AG09319 (cell line): ENCODE results near the gene ADCYAP1.

Experiments
- DNase-seq: peaks from one replicate; pipeline ENCODE4 v3.0.0-alpha.2; 2010; ENCODE audit warnings: low read depth; ENCODE audit errors: extremely low read depth
- TF ChIP-seq, protein P1 (sequence below): IDR thresholded peaks from 2 replicates; pipeline ENCODE4 v1.5.1; 2011; ENCODE audit warnings: low read depth, mild to moderate bottlenecking, inconsistent platforms, low read length, moderate library complexity

ADCYAP1 gene

DNA sequence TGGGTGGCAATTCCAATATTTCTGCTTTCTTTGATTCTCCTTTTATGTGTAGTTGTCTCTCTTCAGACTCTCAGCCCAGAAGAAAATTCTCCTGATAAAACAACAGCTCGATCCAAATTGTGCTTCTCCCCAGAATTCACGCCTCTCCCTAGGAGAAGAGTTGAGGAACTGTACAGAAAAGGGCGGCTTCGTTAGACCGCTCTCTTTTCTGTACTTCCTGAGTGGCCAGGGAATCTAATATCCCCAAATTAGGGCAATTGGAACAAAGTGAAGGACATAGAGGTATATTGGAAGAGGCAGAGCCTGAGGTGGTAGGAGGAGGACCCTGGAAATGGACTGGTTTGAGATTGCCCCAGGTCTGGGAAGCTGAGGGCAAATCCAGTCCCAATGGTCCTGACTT lies 5.6 kb downstream of the ADCYAP1 start:
- TF ChIP-seq, protein P1, sequence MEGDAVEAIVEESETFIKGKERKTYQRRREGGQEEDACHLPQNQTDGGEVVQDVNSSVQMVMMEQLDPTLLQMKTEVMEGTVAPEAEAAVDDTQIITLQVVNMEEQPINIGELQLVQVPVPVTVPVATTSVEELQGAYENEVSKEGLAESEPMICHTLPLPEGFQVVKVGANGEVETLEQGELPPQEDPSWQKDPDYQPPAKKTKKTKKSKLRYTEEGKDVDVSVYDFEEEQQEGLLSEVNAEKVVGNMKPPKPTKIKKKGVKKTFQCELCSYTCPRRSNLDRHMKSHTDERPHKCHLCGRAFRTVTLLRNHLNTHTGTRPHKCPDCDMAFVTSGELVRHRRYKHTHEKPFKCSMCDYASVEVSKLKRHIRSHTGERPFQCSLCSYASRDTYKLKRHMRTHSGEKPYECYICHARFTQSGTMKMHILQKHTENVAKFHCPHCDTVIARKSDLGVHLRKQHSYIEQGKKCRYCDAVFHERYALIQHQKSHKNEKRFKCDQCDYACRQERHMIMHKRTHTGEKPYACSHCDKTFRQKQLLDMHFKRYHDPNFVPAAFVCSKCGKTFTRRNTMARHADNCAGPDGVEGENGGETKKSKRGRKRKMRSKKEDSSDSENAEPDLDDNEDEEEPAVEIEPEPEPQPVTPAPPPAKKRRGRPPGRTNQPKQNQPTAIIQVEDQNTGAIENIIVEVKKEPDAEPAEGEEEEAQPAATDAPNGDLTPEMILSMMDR = no peak
- no peak for DNase-seq

DNA sequence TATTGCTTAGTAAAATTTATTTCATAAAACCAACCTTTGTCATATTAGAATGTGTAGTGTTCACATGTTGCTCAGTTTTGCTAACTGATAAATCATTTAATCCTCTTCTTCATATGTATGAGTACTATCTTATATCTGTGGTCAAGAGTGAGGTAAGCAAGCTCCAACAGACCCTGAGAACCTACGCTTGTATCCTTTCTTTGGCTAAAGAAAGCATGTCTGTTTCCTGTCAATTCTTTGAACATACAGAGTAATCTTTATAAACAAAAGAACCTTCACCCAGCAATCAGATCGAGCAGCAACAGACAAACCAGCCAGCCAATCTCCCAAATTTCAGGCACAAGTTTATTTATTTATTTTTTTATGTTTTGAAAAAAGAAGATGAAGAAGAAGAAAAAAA lies 6.4 kb downstream of the ADCYAP1 start:
- no peak for DNase-seq
- TF ChIP-seq, protein P1 = no peak

DNA sequence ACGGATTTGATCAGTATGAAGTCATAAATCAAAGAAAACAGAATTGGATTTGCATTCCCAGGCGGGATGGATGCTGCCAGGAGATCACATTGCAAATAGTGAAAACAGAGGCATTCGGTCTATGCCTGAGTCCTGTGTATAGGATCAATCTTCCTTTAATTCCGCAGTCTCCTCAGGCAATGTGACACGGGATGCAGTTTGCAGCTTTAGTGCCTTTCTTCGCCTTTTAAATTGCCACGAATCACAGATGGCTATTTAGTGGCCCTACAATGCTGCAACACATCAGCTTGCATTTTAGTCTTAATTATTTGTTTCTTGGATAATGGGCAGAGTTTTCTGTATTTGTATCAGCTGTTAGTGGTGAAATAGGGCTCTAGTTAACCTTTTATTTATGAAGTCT lies 6.8 kb downstream of the ADCYAP1 start:
- no peak for DNase-seq
- TF ChIP-seq, protein P1 = no peak

DNA sequence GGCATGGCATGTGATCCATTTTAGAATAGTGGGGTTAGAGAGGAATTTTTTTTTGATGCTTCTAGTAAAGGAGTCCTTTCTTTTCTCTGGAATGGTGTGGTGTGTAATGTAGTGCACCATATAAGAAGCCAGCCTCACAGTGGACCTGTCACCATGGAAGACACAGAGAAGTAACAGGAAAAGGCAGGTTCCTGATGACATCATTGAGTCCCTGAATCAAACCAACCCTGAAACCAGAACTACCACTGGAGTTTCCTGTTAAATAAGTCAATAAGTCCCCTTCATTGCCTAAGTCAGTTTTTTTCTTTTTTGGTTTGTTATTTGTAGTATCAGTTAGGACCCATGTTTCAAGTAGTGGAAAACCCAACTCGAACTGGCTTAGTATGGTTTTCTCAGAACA lies 11.9 kb downstream of the ADCYAP1 start:
- no peak for DNase-seq
- TF ChIP-seq, protein P1 = no peak

DNA sequence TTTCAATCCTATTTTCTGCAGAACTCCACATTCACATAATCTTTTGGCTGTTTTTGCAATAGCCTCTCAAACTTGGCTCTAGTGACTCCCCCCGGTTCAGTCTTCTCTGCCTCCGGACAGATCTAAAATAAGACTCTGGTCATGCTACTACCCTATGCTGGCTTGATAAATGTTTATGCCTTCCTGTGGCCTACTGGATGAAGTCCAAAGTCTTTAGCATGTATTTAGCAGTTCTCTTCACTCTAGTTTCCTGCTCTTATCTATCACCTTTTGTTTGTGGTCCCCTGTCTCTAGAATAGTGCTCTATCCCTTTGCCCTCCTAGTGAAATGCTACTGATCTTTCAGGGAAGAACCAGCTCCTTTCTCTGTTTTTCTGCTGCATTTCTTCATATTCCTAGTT lies 14.4 kb downstream of the ADCYAP1 start:
- no peak for DNase-seq
- TF ChIP-seq, protein P1 = no peak

DNA sequence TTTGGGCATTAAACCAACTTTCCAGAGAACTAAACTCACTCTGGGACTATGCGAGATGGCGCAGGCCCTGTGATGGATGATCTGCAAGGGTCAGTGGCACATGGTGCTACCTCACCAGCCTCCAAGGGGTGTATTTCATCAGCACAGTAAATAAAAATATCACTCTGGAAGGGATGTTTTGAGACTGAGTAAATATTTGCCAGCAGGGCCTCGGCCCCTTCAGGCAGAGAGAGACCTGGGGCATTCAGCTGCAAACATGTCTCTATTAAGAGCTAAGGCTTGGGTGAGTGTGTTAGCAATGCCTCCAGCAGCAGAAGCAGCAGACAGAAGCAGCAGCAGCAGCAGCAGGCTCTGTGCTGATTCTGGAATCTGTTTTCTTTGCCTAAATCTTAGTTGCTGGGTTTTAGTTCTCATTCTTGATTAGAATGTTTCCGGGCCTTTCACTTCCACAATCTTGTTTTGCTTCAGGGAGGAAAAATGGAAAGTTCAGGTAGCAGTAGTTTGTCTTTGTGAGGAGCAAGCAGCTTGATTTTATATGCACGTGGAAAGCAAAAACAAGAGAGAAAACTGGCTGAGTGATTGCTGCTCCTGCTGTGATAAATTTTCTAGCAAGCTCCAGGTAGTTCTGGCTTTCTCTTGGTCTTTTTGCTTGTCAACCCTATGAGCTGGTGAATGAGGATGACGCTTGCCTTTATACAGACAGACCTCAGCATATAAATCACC lies 18.6 kb downstream of the ADCYAP1 start:
- no peak for DNase-seq
- TF ChIP-seq, protein P1 = no peak

DNA sequence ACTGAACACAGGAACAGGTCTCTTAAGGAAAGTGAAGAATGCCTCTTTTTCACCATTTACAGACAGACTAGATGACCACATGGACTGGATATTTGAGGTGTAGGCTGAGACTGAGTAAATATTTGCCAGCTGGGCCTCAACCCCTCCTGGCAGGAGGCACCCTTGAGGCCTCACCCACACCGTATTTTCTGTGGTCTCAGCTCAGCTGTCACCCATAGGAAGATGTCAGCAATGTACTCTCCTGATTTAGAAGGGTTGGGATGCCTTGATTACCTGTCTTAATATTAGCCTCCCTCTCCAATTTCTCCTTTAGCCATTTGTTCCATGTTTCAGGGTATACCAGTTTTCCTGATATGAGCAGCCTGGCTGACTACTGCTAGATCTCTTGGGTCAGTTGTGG lies 20.3 kb downstream of the ADCYAP1 start:
- DNase-seq = no peak
- TF ChIP-seq, protein P1 = no peak
